Upper lobe of right lung (tissue), 1 donor: ENCODE data around the gene ATF6B. TPM values are rescaled to one million over a fixed set of nuclear protein-coding genes. Genes with fewer than 3 reads are reported as not detected.

Experiments used
- ATAC-seq: fragments of 200-7000 bp; cut with Tn5 transposase; one replicate; pipeline ENCODE4 v1.9.1; 2020; ENCODE audit warnings: mild to moderate bottlenecking, moderate library complexity
- DNase-seq: peaks from one replicate; pipeline ENCODE4 v3.0.0-alpha.2; 2020
- H3K27ac ChIP-seq: fragments of 200-600 bp; one replicate; pipeline ENCODE4 v1.8.0; 2022
- H3K27me3 ChIP-seq: fragments of 200-600 bp; one replicate; pipeline ENCODE4 v1.8.0; 2022; ENCODE audit warnings: mild to moderate bottlenecking
- H3K36me3 ChIP-seq: fragments of 200-600 bp; one replicate; pipeline ENCODE4 v1.8.0; 2022
- H3K4me1 ChIP-seq: fragments of 200-600 bp; one replicate; pipeline ENCODE4 v1.8.0; 2022
- H3K4me3 ChIP-seq: fragments of 200-600 bp; one replicate; pipeline ENCODE4 v1.8.0; 2022; ENCODE audit warnings: mild to moderate bottlenecking
- H3K9me3 ChIP-seq: fragments of 200-600 bp; one replicate; pipeline ENCODE4 v1.8.0; 2022
- CTCF ChIP-seq: fragments of 200-600 bp; IDR thresholded peaks from one replicate; pipeline ENCODE4 v1.8.0; 2022; ENCODE audit warnings: antibody characterized with exemption
- intact Hi-C: fragments of 100-400 bp; cut with DNase I; formaldehyde crosslinking; loops from one replicate; pipeline ENCODE4 v1.11.0; 2022
- total RNA-seq: library from RNA; stranded (reverse); fragmentation: NEBNext Ultra II Directional; extraction: Animal tissue kit (Norgen Biotek cat#: 25700); gene quantifications from one replicate; pipeline ENCODE4 v1.2.1, GENCODE V29; 2021
- donor health status: DM: no; HTN: yes; CAD: no; lungs with severe emphysema.

The ATF6B gene
- total RNA-seq, 1 donor from 2014 or later: 78.1 TPM

- DNase-seq (no peak), ATAC-seq (no peak)
- H3K27ac ChIP-seq: peak overlapping the region; percentile 87
- H3K4me3 ChIP-seq: peak overlapping the region; percentile 75
- intact Hi-C loops: no loop called here
- peaks cover 5% of the 10 kb centered on the region for H3K36me3 ChIP-seq
- H3K27me3 ChIP-seq: peaks cover 26% of the 10 kb centered on the region
- no peak for TF ChIP-seq CTCF
- H3K9me3 ChIP-seq: no peaks in the 10 kb centered on the region
- peaks cover 28% of the 10 kb centered on the region for H3K4me1 ChIP-seq
Measured at GRCh38 chr6:32152769-32153563, 24.9 kb upstream of the ATF6B start.

- peaks cover 27% of the 10 kb centered on the region for H3K27me3 ChIP-seq
- TF ChIP-seq CTCF: no peak
- DNase-seq (no peak), ATAC-seq (no peak)
- H3K27ac ChIP-seq: no peak within 1 kb of the TSS
- H3K4me3 ChIP-seq: peak within 1 kb of the TSS; percentile 75
- no peaks in the 10 kb centered on the region for H3K9me3 ChIP-seq
- no peaks in the 10 kb centered on the region for H3K36me3 ChIP-seq
- peaks cover 28% of the 10 kb centered on the region for H3K4me1 ChIP-seq
- intact Hi-C loops: no loop called here
Measured at GRCh38 chr6:32151863-32152768, 24.1 kb upstream of the ATF6B start, which contains the start of gene PRRT1. PRRT1 (minus strand) TSS chr6:32151939; CDS start chr6:32151827, 112 bp downstream.

GRCh38 chr6:32151181-32151862 lies 23.3 kb upstream of the ATF6B start:
- peaks cover 28% of the 10 kb centered on the region for H3K4me1 ChIP-seq

GRCh38 chr6:32149932-32150870 lies 22.2 kb upstream of the ATF6B start:
- Histone ChIP-seq H3K4me1 (peaks cover 28% of the 10 kb centered on the region), H3K4me3 (no peak overlapping the region), H3K36me3 (no peaks in the 10 kb centered on the region), H3K27ac (no peak overlapping the region), H3K27me3 (peaks cover 27% of the 10 kb centered on the region), H3K9me3 (no peaks in the 10 kb centered on the region)
- no peak for TF ChIP-seq CTCF
- no peak for ATAC-seq
- no peak for DNase-seq
- intact Hi-C loops: no loop called here

More at GRCh38 chr6:32151181-32151862, 23.3 kb upstream of the ATF6B start:
- no peak overlapping the region for H3K27ac ChIP-seq
- H3K36me3 ChIP-seq: no peaks in the 10 kb centered on the region
- peaks cover 27% of the 10 kb centered on the region for H3K27me3 ChIP-seq
- no peak for ATAC-seq
- no peak for TF ChIP-seq CTCF
- no peak for DNase-seq
- H3K4me3 ChIP-seq: peak overlapping the region; percentile 75
- no peaks in the 10 kb centered on the region for H3K9me3 ChIP-seq
- intact Hi-C loops: no loop called here
